Parathyroid adenoma (tissue), 2 donors: ENCODE results near the gene PDCD1.

Experiments used
- H2AFZ ChIP-seq: fragments of 300-600 bp; sonication (generic); one replicate; pipeline ENCODE4 v1.7.0; 2017; ENCODE audit warnings: antibody characterized with exemption, mild to moderate bottlenecking
- H3K27ac ChIP-seq: fragments of 300-600 bp; sonication (generic); one replicate; pipeline ENCODE4 v1.7.0; 2017
- H3K27me3 ChIP-seq: fragments of 300-600 bp; sonication (generic); one replicate; pipeline ENCODE4 v1.7.0; 2017; ENCODE audit warnings: low read length; ENCODE audit not compliant: control insufficient read depth, insufficient read depth
- H3K36me3 ChIP-seq: fragments of 300-600 bp; sonication (generic); one replicate; pipeline ENCODE4 v1.7.0; 2017; ENCODE audit warnings: low read length; ENCODE audit not compliant: control insufficient read depth, insufficient read depth
- H3K4me1 ChIP-seq: fragments of 300-600 bp; sonication (generic); one replicate; pipeline ENCODE4 v1.7.0; 2017; ENCODE audit warnings: control low read depth
- H3K4me2 ChIP-seq: fragments of 300-600 bp; sonication (generic); one replicate; pipeline ENCODE4 v1.7.0; 2017; ENCODE audit warnings: low read length
- H3K4me3 ChIP-seq: fragments of 300-600 bp; sonication (generic); one replicate; pipeline ENCODE4 v1.7.0; 2017; ENCODE audit warnings: low read depth, low read length
- H3K79me2 ChIP-seq: fragments of 300-600 bp; sonication (generic); one replicate; pipeline ENCODE4 v1.7.0; 2017; ENCODE audit warnings: control low read depth
- H3K9ac ChIP-seq: fragments of 300-600 bp; sonication (generic); one replicate; pipeline ENCODE4 v1.7.0; 2017; ENCODE audit warnings: mild to moderate bottlenecking
- H3K9me3 ChIP-seq: fragments of 300-600 bp; sonication (generic); one replicate; pipeline ENCODE4 v1.7.0; 2017; ENCODE audit warnings: low read length; ENCODE audit not compliant: control insufficient read depth
- TF ChIP-seq, protein P1 (sequence below): fragments of 300-600 bp; sonication (generic); IDR thresholded peaks from one replicate; pipeline ENCODE4 v1.7.0; 2017; ENCODE audit warnings: antibody characterized with exemption, mild to moderate bottlenecking
- donor health status: primary hyperparathyroidism.

PDCD1 gene

DNA sequence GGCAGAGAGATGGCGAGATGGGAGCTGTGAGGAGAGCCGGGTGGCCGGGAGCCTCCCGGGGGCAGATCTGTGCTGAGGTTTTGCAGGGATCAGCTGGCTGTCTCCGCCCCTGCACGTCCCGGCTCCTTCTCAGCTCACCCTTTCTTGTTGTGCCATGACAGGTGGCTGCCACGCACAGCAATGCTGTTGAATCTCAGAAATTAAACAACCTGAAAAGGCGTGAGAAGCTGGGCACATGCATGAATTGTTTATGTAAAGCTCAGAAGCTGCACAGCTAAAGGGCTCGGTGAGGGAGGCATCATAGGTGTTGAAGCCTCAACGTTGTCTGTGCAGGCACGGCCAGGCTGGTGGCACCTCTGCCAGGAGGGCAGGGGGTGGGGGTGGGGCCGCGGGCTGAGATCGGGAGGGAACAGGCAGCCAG lies 10.0 kb upstream of the PDCD1 start:
- TF ChIP-seq, protein P1, sequence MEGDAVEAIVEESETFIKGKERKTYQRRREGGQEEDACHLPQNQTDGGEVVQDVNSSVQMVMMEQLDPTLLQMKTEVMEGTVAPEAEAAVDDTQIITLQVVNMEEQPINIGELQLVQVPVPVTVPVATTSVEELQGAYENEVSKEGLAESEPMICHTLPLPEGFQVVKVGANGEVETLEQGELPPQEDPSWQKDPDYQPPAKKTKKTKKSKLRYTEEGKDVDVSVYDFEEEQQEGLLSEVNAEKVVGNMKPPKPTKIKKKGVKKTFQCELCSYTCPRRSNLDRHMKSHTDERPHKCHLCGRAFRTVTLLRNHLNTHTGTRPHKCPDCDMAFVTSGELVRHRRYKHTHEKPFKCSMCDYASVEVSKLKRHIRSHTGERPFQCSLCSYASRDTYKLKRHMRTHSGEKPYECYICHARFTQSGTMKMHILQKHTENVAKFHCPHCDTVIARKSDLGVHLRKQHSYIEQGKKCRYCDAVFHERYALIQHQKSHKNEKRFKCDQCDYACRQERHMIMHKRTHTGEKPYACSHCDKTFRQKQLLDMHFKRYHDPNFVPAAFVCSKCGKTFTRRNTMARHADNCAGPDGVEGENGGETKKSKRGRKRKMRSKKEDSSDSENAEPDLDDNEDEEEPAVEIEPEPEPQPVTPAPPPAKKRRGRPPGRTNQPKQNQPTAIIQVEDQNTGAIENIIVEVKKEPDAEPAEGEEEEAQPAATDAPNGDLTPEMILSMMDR, result no peak
- H3K79me2 ChIP-seq, result no peaks in the 10 kb centered on the region
- H2AFZ ChIP-seq, result peak overlapping the region; percentile 42
- no peaks in the 10 kb centered on the region for H3K36me3 ChIP-seq
- H3K9me3 ChIP-seq, result no peaks in the 10 kb centered on the region
- peak overlapping the region; percentile 22 for H3K4me2 ChIP-seq
- H3K9ac ChIP-seq, result no peak overlapping the region
- no peaks in the 10 kb centered on the region for H3K4me1 ChIP-seq
- no peaks in the 10 kb centered on the region for H3K27me3 ChIP-seq
- no peak overlapping the region for H3K27ac ChIP-seq
- H3K4me3 ChIP-seq, result no peak overlapping the region

- TF ChIP-seq, protein P1, result no peak
- Histone ChIP-seq H3K4me1 (no peaks in the 10 kb centered on the region), H3K79me2 (no peaks in the 10 kb centered on the region), H3K27ac (no peak overlapping the region), H3K27me3 (no peaks in the 10 kb centered on the region), H2AFZ (peak overlapping the region; percentile 2), H3K9me3 (no peaks in the 10 kb centered on the region), H3K4me2 (no peak overlapping the region), H3K4me3 (no peak overlapping the region), H3K36me3 (no peaks in the 10 kb centered on the region), H3K9ac (no peak overlapping the region)
Measured at GRCh38 chr2:241867776-241868420, 9.2 kb upstream of the PDCD1 start.

GRCh38 chr2:241866790-241867645 lies 8.3 kb upstream of the PDCD1 start:
- no peak overlapping the region for H3K4me2 ChIP-seq
- H3K36me3 ChIP-seq, result no peaks in the 10 kb centered on the region
- TF ChIP-seq, protein P1, result no peak
- H3K9ac ChIP-seq, result no peak overlapping the region
- H3K27ac ChIP-seq, result no peak overlapping the region
- no peak overlapping the region for H2AFZ ChIP-seq
- no peaks in the 10 kb centered on the region for H3K79me2 ChIP-seq
- no peaks in the 10 kb centered on the region for H3K9me3 ChIP-seq
- no peaks in the 10 kb centered on the region for H3K4me1 ChIP-seq
- H3K4me3 ChIP-seq, result no peak overlapping the region
- no peaks in the 10 kb centered on the region for H3K27me3 ChIP-seq

DNA sequence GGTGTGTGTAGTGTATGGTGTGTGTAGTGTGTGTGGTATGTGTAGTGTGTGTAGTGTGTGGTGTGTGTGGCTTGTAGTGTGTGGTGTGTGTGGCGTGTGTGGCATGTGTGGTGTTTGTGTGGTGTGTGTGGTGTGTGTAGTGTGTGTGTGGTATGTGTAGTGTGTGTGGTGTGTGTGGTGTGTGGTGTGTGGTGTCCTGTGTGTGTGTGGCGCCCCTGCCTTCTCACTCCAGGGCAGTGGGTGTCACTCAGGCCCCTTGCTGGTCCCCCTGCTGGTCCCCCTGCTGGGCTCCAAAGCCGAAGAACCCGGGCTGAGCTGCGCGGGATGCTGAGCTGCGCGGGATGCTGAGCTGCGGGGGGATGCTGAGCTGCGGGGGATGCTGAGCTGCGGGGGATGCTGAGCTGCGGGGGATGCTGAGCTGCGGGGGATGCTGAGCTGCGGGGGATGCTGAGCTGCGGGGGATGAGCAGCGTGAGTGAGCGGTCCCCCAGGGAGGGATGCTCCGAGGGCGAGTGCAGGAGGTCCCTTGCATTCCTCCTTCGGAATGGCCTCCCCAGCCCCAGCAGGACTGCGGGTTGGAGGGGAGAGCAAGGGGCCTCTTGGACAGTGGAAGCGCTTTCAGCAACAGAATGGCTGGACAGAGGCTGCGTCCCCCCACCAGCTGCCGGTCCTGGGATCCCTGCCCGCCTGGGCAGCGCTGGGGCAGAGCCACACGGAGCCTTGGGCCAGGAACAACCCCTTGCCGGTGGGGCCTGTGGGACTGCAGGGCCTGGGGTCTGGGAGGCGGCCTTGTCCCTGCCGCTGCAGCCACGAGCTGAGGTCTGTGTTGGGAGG lies 7.5 kb upstream of the PDCD1 start:
- Histone ChIP-seq H3K4me2 (no peak overlapping the region), H3K9me3 (no peaks in the 10 kb centered on the region), H3K27me3 (no peaks in the 10 kb centered on the region), H2AFZ (no peak overlapping the region), H3K9ac (no peak overlapping the region), H3K27ac (no peak overlapping the region), H3K4me3 (no peak overlapping the region), H3K79me2 (no peaks in the 10 kb centered on the region), H3K36me3 (no peaks in the 10 kb centered on the region), H3K4me1 (no peaks in the 10 kb centered on the region)
- TF ChIP-seq, protein P1, result no peak
